CD4-positive, alpha-beta T cell treated with Interleukin-15 for 4 hours (primary cell): Measurements from ENCODE around the gene CRY2.

Source experiments
- DNase-seq: peaks from one replicate; pipeline ENCODE4 v3.0.0-alpha.2; 2020; ENCODE audit warnings: low spot score

The CRY2 gene

GRCh38 chr11:45848654-45849081, 1.4 kb downstream of the CRY2 start:
- no peak for DNase-seq

- DNase-seq: no peak
Observed at GRCh38 chr11:45850446-45850845, 3.2 kb downstream of the CRY2 start.

GRCh38 chr11:45851228-45851627, 4.0 kb downstream of the CRY2 start:
- no peak for DNase-seq

GRCh38 chr11:45852018-45852711, 4.9 kb downstream of the CRY2 start:
- DNase-seq: no peak

GRCh38 chr11:45852712-45853101, 5.4 kb downstream of the CRY2 start:
- no peak for DNase-seq

- DNase-seq: no peak
Observed at GRCh38 chr11:45853332-45854219, 6.3 kb downstream of the CRY2 start.

- no peak for DNase-seq
Observed at GRCh38 chr11:45855308-45855707, 8.0 kb downstream of the CRY2 start.

- DNase-seq: no peak
Observed at GRCh38 chr11:45856044-45856468, 8.8 kb downstream of the CRY2 start.

GRCh38 chr11:45857961-45858474, 10.7 kb downstream of the CRY2 start:
- no peak for DNase-seq

- DNase-seq: no peak
Observed at GRCh38 chr11:45858751-45859398, 11.6 kb downstream of the CRY2 start.

GRCh38 chr11:45859661-45860140, 12.4 kb downstream of the CRY2 start:
- DNase-seq: no peak

GRCh38 chr11:45860348-45860747, 13.1 kb downstream of the CRY2 start:
- DNase-seq: no peak

- no peak for DNase-seq
Observed at GRCh38 chr11:45860764-45861510, 13.7 kb downstream of the CRY2 start.

- no peak for DNase-seq
Observed at GRCh38 chr11:45864041-45864440, 16.8 kb downstream of the CRY2 start.

- no peak for DNase-seq
Observed at GRCh38 chr11:45869551-45869950, 22.3 kb downstream of the CRY2 start.

GRCh38 chr11:45870706-45871105, 23.4 kb downstream of the CRY2 start:
- no peak for DNase-seq

GRCh38 chr11:45871638-45872037, 24.4 kb downstream of the CRY2 start:
- DNase-seq: no peak

- DNase-seq: peak; percentile 10
Observed at GRCh38 chr11:45872651-45873356, 25.5 kb downstream of the CRY2 start.

GRCh38 chr11:45876401-45876800, 29.1 kb downstream of the CRY2 start:
- no peak for DNase-seq

- DNase-seq: no peak
Observed at GRCh38 chr11:45877221-45877620, 29.9 kb downstream of the CRY2 start.

- DNase-seq: no peak
Observed at GRCh38 chr11:45877845-45878244, 30.6 kb downstream of the CRY2 start.
